SK-N-SH (cell line): ENCODE data around the gene FBXO17. TPM values are rescaled to one million over a fixed set of nuclear protein-coding genes. Genes with fewer than 3 reads are reported as not detected.

Experiments
- CTCF ChIA-PET: fragments of 300-600, 350-600 bp; formaldehyde crosslinking; extraction: SDS; loops from one replicate; lab custom pipeline; 2021; lab: Yijun Ruan, JAX
- POLR2A ChIA-PET: fragments of 350-600 bp; sonication (Branson Sonifier 250); formaldehyde crosslinking; extraction: SDS; loops from one replicate; lab custom pipeline; 2020; ENCODE audit warnings: antibody characterized with exemption, inconsistent platforms; lab: Yijun Ruan, JAX
- DNase-seq: peaks from one replicate; pipeline ENCODE4 v3.0.0; 2012
- H2AFZ ChIP-seq: fragments of 200-600 bp; sonication (generic); 2 replicates; pipeline ENCODE4 v1.8.1; 2016; ENCODE audit warnings: antibody characterized with exemption, mild to moderate bottlenecking, low read depth
- H3F3A ChIP-seq: fragments of 200-600 bp; sonication (generic); replicated peaks from 2 replicates; pipeline ENCODE3; 2016; ENCODE audit warnings: antibody characterized with exemption, mild to moderate bottlenecking; ENCODE audit not compliant: insufficient read depth
- H3K27ac ChIP-seq, 2 experiments: fragments of 200-500 bp in 1 of 2; fragments of 200-600 bp in 1 of 2; sonication (Bioruptor generic) in 1 of 2; sonication (generic), shearing (Covaris generic) in 1 of 2; 2 replicates each; pipeline versions ENCODE4 v1.5.1 to v1.6.1; 2014 to 2016; ENCODE audit warnings: low read depth in 2 of 2, inconsistent platforms in 1 of 2, low read length in 1 of 2, mild to moderate bottlenecking in 1 of 2, mixed read lengths in 1 of 2
- H3K27me3 ChIP-seq: fragments of 200-600 bp; sonication (generic), shearing (Covaris generic); 2 replicates; pipeline ENCODE4 v1.6.1; 2016; ENCODE audit warnings: mixed run types; ENCODE audit not compliant: insufficient read depth
- H3K36me3 ChIP-seq, 2 experiments: fragments of 200-500 bp in 1 of 2; fragments of 200-600 bp in 1 of 2; sonication (Bioruptor generic) in 1 of 2; sonication (generic) in 1 of 2; replicated peaks in 1 of 2; 2 replicates each; pipeline versions ENCODE3 to v1.5.1; 2014 to 2016; ENCODE audit warnings: low read length in 1 of 2, mild to moderate bottlenecking in 1 of 2; ENCODE audit not compliant: insufficient read depth in 2 of 2, control insufficient read depth in 1 of 2
- H3K4me1 ChIP-seq, 2 experiments: fragments of 200-500 bp in 1 of 2; fragments of 200-600 bp in 1 of 2; sonication (Bioruptor generic) in 1 of 2; sonication (generic), shearing (Covaris generic) in 1 of 2; 2 replicates each; pipeline versions ENCODE4 v1.5.1 to v1.6.1; 2014 to 2016; ENCODE audit warnings: low read depth in 1 of 2, low read length in 1 of 2, mixed run types in 1 of 2; ENCODE audit not compliant: insufficient read depth in 2 of 2, control insufficient read depth in 1 of 2
- H3K4me2 ChIP-seq: fragments of 200-600 bp; sonication (generic), shearing (Covaris generic); 2 replicates; pipeline ENCODE4 v1.6.1; 2017; ENCODE audit warnings: mixed run types
- H3K4me3 ChIP-seq, 2 experiments: fragments of 200-500 bp in 1 of 2; fragments of 200-600 bp in 1 of 2; sonication (Bioruptor generic) in 1 of 2; sonication (generic), shearing (Covaris generic) in 1 of 2; 2 replicates each; pipeline versions ENCODE4 v1.5.1 to v1.8.1; 2014 to 2016; ENCODE audit warnings: low read depth in 2 of 2, inconsistent platforms in 1 of 2, low read length in 1 of 2, mild to moderate bottlenecking in 1 of 2, mixed read lengths in 1 of 2, moderate library complexity in 1 of 2
- H3K79me2 ChIP-seq: fragments of 200-600 bp; sonication (generic); 2 replicates; pipeline ENCODE4 v1.8.1; 2017; ENCODE audit warnings: mild to moderate bottlenecking; ENCODE audit not compliant: insufficient read depth
- H3K9ac ChIP-seq: fragments of 200-600 bp; sonication (generic); 2 replicates; pipeline ENCODE4 v1.6.1; 2017; ENCODE audit warnings: mixed run types
- H3K9me2 ChIP-seq: fragments of 200-600 bp; sonication (generic); 2 replicates; pipeline ENCODE4 v1.6.1; 2017; ENCODE audit warnings: mixed run types
- H3K9me3 ChIP-seq: fragments of 200-600 bp; sonication (generic); 2 replicates; pipeline ENCODE4 v1.6.1; 2017; ENCODE audit warnings: mixed run types, mild to moderate bottlenecking, moderate library complexity
- H4K20me1 ChIP-seq: fragments of 200-600 bp; sonication (generic); 2 replicates; pipeline ENCODE4 v1.6.1; 2017; ENCODE audit warnings: mild to moderate bottlenecking, mixed run types; ENCODE audit not compliant: insufficient read depth
- CHD2 ChIP-seq: fragments of 150-350 bp; IDR thresholded peaks from 2 replicates; pipeline ENCODE4 v1.6.1; 2018; ENCODE audit warnings: low read length; ENCODE audit not compliant: partially characterized antibody
- ELF1 ChIP-seq: IDR thresholded peaks from 2 replicates; pipeline ENCODE4 v1.4.0; 2012
- FOSL2 ChIP-seq: IDR thresholded peaks from 2 replicates; pipeline ENCODE4 v1.4.0; 2012; ENCODE audit warnings: low read depth, mild to moderate bottlenecking, moderate library complexity, borderline replicate concordance
- FOXJ3 ChIP-seq: sonication (generic); formaldehyde crosslinking; IDR thresholded peaks from 2 replicates; pipeline ENCODE4 v1.5.1; 2020; ENCODE audit warnings: mild to moderate bottlenecking, missing genetic modification reagents
- GABPA ChIP-seq: IDR thresholded peaks from 2 replicates; pipeline ENCODE4 v1.4.0; 2012; ENCODE audit warnings: low read depth, mild to moderate bottlenecking
- GATA2 ChIP-seq: sonication (generic); formaldehyde crosslinking; IDR thresholded peaks from 2 replicates; pipeline ENCODE4 v1.5.0; 2020; ENCODE audit warnings: mild to moderate bottlenecking, missing genetic modification reagents
- JUND ChIP-seq: IDR thresholded peaks from 2 replicates; pipeline ENCODE4 v1.4.0; 2012
- MEF2A ChIP-seq: IDR thresholded peaks from 2 replicates; pipeline ENCODE4 v1.4.0; 2012; ENCODE audit warnings: low read depth, borderline replicate concordance
- RXRA ChIP-seq: IDR thresholded peaks from 2 replicates; pipeline ENCODE4 v1.4.0; 2012; ENCODE audit warnings: low read depth, mild to moderate bottlenecking, borderline replicate concordance
- SIN3A ChIP-seq: IDR thresholded peaks from 2 replicates; pipeline ENCODE4 v1.6.1; 2012; ENCODE audit warnings: low read depth, mild to moderate bottlenecking, low read length, moderate library complexity, borderline replicate concordance
- SMC3 ChIP-seq: IDR thresholded peaks from 2 replicates; pipeline ENCODE4 v1.6.1; 2012; ENCODE audit warnings: low read depth, low read length, improper control_type of control experiment
- TAF1 ChIP-seq: IDR thresholded peaks from 2 replicates; pipeline ENCODE4 v1.6.1; 2012; ENCODE audit warnings: low read depth, mild to moderate bottlenecking, low read length, moderate library complexity, borderline replicate concordance
- TCF12 ChIP-seq: IDR thresholded peaks from 2 replicates; pipeline ENCODE4 v1.4.0; 2012
- YY1 ChIP-seq: IDR thresholded peaks from 2 replicates; pipeline ENCODE4 v1.4.0; 2012; ENCODE audit warnings: low read depth, mild to moderate bottlenecking
- WGBS: methylation state at CpG from one replicate; pipeline ENCODE4 v1.1.6; 2017; ENCODE audit warnings: low lambda C conversion rate; 5-methylcytosine and 5-hydroxymethylcytosine counted together
- polyA plus RNA-seq, 3 experiments: library from polyadenylated mRNA; depleted of rRNA; stranded (reverse); fragments of >200 nt; gene quantifications; 2 replicates each; pipeline ENCODE4 v1.2.3, GENCODE V29; 2012
- TF ChIP-seq, protein P1 (sequence below): IDR thresholded peaks from 2 replicates; pipeline ENCODE4 v1.6.1; 2012; ENCODE audit warnings: mild to moderate bottlenecking, low read depth, low read length, moderate library complexity
- TF ChIP-seq, protein P2 (sequence below): IDR thresholded peaks from 2 replicates; pipeline ENCODE4; 2012
- TF ChIP-seq, protein P3 (sequence below): fragments of 150-350 bp; IDR thresholded peaks from 2 replicates; pipeline ENCODE4 v1.6.1; 2017; ENCODE audit warnings: antibody characterized with exemption, low read length, low read depth, borderline replicate concordance

The FBXO17 gene
- polyA plus RNA-seq, 1 of the 3 experiments (the other 2 are of a cell fraction): 40.7 TPM

DNA sequence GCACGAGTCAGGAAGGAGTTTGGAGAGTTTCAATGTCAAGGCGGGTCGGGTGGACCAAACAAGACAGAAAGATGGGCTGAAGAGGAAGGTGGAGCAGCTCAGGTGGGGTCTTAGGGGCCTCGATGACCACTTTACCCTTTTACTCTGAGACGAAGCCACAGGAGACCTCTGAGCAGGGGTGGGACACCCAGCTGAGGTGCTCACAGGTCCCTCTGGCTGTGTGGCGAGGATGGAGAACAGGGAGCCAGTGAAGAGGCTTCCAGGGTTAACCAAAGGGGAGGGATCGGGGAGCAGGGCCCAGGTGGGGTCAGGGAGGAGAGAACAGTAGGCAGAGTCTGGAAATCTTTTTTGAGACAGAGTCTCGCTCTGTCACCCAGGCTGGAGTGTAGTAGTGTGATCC, 61.6 kb downstream of the FBXO17 start (continued):
- no peak for TF ChIP-seq ELF1
- TF ChIP-seq MEF2A: no peak
- TF ChIP-seq, protein P1, sequence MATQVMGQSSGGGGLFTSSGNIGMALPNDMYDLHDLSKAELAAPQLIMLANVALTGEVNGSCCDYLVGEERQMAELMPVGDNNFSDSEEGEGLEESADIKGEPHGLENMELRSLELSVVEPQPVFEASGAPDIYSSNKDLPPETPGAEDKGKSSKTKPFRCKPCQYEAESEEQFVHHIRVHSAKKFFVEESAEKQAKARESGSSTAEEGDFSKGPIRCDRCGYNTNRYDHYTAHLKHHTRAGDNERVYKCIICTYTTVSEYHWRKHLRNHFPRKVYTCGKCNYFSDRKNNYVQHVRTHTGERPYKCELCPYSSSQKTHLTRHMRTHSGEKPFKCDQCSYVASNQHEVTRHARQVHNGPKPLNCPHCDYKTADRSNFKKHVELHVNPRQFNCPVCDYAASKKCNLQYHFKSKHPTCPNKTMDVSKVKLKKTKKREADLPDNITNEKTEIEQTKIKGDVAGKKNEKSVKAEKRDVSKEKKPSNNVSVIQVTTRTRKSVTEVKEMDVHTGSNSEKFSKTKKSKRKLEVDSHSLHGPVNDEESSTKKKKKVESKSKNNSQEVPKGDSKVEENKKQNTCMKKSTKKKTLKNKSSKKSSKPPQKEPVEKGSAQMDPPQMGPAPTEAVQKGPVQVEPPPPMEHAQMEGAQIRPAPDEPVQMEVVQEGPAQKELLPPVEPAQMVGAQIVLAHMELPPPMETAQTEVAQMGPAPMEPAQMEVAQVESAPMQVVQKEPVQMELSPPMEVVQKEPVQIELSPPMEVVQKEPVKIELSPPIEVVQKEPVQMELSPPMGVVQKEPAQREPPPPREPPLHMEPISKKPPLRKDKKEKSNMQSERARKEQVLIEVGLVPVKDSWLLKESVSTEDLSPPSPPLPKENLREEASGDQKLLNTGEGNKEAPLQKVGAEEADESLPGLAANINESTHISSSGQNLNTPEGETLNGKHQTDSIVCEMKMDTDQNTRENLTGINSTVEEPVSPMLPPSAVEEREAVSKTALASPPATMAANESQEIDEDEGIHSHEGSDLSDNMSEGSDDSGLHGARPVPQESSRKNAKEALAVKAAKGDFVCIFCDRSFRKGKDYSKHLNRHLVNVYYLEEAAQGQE: no peak
- TF ChIP-seq, protein P2, sequence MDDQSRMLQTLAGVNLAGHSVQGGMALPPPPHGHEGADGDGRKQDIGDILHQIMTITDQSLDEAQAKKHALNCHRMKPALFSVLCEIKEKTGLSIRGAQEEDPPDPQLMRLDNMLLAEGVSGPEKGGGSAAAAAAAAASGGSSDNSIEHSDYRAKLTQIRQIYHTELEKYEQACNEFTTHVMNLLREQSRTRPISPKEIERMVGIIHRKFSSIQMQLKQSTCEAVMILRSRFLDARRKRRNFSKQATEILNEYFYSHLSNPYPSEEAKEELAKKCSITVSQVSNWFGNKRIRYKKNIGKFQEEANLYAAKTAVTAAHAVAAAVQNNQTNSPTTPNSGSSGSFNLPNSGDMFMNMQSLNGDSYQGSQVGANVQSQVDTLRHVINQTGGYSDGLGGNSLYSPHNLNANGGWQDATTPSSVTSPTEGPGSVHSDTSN: no peak
- TF ChIP-seq FOXJ3 (CRISPR knock-in tag): no peak
- TF ChIP-seq JUND: no peak
- TF ChIP-seq, protein P3, sequence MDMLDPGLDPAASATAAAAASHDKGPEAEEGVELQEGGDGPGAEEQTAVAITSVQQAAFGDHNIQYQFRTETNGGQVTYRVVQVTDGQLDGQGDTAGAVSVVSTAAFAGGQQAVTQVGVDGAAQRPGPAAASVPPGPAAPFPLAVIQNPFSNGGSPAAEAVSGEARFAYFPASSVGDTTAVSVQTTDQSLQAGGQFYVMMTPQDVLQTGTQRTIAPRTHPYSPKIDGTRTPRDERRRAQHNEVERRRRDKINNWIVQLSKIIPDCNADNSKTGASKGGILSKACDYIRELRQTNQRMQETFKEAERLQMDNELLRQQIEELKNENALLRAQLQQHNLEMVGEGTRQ: no peak
- no peak for TF ChIP-seq CHD2

DNA sequence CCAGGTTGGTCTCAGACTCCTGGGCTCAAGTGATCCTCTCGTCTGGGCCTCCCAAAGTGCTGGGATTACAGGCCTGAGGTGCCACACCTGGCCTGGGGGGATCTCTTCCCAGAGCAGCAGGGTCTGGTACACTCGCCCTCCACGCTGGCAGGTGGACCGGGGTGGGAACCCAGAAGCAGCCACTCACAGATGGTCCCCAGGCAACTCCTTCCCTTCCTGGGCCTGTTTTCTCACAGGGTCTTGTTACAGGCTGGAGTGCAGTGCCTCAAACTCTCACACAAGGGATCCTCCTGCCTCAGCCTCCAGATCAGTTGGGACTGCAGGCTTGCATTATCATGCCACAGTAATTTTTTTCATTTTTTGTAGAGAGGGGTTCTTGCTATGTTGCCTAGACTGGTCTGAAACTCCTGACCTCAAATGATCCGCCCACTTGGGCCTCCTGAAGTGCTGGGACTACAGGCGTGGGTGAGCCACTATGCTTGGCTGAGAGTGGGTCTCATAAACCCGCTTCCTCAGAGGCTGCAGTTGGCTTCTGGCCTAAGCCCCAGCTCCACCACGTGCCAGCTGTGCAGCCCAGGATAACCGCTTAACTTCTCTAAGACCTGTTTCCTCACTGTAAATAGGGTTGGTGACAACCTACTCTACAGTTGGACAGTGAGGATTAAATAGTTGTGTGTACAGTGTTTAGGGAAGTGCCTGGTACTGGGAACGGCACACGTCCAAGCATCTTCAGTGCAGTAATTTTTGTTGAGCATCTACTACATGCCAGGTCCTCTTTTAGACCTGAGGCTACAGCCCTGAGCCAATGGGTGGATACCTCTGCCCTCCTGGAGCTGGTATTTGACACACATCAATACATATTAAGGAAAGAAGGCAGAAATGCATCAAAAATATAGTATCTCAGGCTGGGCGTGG, 62.7 kb downstream of the FBXO17 start:
- ChIA-PET CTCF (interaction anchor here (1.0 to 1.7 kb wide), 4 partner anchors 17 to 510 kb away, joined by 3 to 6 read pairs (median 4); partner anchors contain the start of genes FAM98C, MRPS12 and SARS2), POLR2A (no interaction called here)
- H4K20me1 ChIP-seq: no peaks in the 10 kb centered on the region
- H3K27me3 ChIP-seq: no peaks in the 10 kb centered on the region
- H3K27ac ChIP-seq: no peak overlapping the region
- H3K4me3 ChIP-seq: no peak overlapping the region
- TF ChIP-seq TAF1 (no peak), FOSL2 (no peak), SMC3 (no peak), GATA2 (CRISPR knock-in tag) (no peak), SIN3A (no peak), GABPA (no peak), RXRA (no peak), TCF12 (no peak), YY1 (no peak)
- TF ChIP-seq, protein P3: no peak
- TF ChIP-seq, protein P1: no peak
- H3K36me3 ChIP-seq: no peaks in the 10 kb centered on the region
- no peaks in the 10 kb centered on the region for H3K79me2 ChIP-seq
- peaks cover 0 to 6% of the 10 kb centered on the region in 2 experiments; a peak in 1 of 4 replicates for H3K4me1 ChIP-seq
- no peaks in the 10 kb centered on the region for H3K9me3 ChIP-seq
- no peaks in the 10 kb centered on the region for H3K9me2 ChIP-seq
- no peak overlapping the region for H3K9ac ChIP-seq
- H3K4me2 ChIP-seq: no peak overlapping the region
- H2AFZ ChIP-seq: no peak overlapping the region
- H3F3A ChIP-seq: no peaks in the 10 kb centered on the region
- WGBS: 83% methylated on average over 11 of the region's 12 CpGs
- no peak for DNase-seq
